WERI-Rb-1 (cell line): Measurements from ENCODE around the gene HACD1.
"Not testable (repeated sequence)": the region's sequence is repeated elsewhere in the genome, so short reads cannot be mapped to it uniquely, and the experiment has no call there.

ENCODE experiments used
- DNase-seq: peaks from one replicate; pipeline ENCODE4 v3.0.0-alpha.2; 2020
- H3K27ac ChIP-seq: fragments of 250-450 bp; sonication (Bioruptor Pico); 2 replicates; pipeline ENCODE4 v1.5.1; 2020; ENCODE audit warnings: mild to moderate bottlenecking, moderate library complexity
- H3K27me3 ChIP-seq: fragments of 250-450 bp; sonication (Bioruptor Pico); 2 replicates; pipeline ENCODE4 v1.5.1; 2021; ENCODE audit warnings: mild to moderate bottlenecking, low read depth, moderate library complexity; ENCODE audit not compliant: insufficient read depth, severe bottlenecking
- H3K36me3 ChIP-seq: fragments of 250-450 bp; sonication (Bioruptor Pico); 2 replicates; pipeline ENCODE4 v1.5.1; 2020; ENCODE audit warnings: mild to moderate bottlenecking, moderate library complexity
- H3K4me3 ChIP-seq: 2 replicates; pipeline ENCODE4 v1.5.1; 2011; ENCODE audit warnings: low read depth, mild to moderate bottlenecking, control low read depth, low read length
- H3K9me3 ChIP-seq: fragments of 250-450 bp; sonication (Bioruptor Pico); 2 replicates; pipeline ENCODE4 v1.5.1; 2021; ENCODE audit warnings: mild to moderate bottlenecking, moderate library complexity; ENCODE audit not compliant: severe bottlenecking
- TF ChIP-seq, protein P1 (sequence below): IDR thresholded peaks from 2 replicates; pipeline ENCODE4 v1.5.1; 2011; ENCODE audit warnings: low read depth, mild to moderate bottlenecking, control low read depth, inconsistent platforms, low read length

The HACD1 gene

DNA sequence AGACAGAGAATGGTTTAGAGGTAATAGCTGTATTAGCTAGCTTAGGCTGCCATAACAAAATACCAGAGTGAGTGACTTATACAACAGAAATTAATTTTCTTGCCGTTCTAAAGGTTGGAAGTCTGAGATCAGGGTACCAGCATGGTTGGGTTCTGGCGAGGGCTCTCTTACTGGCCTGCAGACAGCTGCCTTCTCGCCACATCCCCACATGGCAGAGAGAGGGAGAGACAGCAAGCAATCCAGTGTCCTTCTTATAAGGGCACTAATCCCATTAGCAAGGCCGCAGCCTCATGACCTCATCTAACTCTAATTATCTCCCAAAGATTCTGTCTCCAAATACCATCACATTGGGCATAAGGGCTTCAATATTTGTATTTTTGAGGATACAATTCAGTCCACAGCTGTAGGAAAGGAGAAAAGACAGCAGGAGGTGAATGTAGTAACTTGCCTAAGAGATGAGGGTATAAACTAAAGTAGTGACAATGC, 23.2 kb upstream of the HACD1 start:
- no peaks in the 10 kb centered on the region for H3K36me3 ChIP-seq
- TF ChIP-seq, protein P1, sequence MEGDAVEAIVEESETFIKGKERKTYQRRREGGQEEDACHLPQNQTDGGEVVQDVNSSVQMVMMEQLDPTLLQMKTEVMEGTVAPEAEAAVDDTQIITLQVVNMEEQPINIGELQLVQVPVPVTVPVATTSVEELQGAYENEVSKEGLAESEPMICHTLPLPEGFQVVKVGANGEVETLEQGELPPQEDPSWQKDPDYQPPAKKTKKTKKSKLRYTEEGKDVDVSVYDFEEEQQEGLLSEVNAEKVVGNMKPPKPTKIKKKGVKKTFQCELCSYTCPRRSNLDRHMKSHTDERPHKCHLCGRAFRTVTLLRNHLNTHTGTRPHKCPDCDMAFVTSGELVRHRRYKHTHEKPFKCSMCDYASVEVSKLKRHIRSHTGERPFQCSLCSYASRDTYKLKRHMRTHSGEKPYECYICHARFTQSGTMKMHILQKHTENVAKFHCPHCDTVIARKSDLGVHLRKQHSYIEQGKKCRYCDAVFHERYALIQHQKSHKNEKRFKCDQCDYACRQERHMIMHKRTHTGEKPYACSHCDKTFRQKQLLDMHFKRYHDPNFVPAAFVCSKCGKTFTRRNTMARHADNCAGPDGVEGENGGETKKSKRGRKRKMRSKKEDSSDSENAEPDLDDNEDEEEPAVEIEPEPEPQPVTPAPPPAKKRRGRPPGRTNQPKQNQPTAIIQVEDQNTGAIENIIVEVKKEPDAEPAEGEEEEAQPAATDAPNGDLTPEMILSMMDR: no peak
- no peak overlapping the region for H3K27ac ChIP-seq
- DNase-seq: no peak
- H3K9me3 ChIP-seq: no peaks in the 10 kb centered on the region
- no peaks in the 10 kb centered on the region for H3K27me3 ChIP-seq
- no peak overlapping the region for H3K4me3 ChIP-seq

DNA sequence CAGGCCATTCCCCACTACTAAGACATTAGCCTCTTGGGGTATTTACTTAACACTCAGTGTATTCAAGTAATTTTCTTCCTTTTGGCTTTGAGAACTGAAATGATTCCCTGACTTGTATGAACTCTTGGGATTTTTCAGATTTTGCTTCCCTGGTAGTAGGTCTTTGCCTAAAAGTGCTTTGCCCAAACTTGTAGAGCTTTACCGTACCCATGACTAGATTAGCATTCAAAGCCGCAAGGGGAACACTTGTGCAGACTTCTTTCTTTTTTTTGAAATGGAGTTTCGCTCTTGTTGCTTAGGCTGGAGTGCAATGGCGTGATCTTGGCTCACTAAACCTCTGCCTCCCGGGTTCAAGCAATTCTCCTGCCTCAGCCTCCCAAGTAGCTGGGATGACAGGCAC, 20.7 kb upstream of the HACD1 start:
- TF ChIP-seq, protein P1: no peak
- no peaks in the 10 kb centered on the region for H3K36me3 ChIP-seq
- H3K27me3 ChIP-seq: no peaks in the 10 kb centered on the region
- DNase-seq: no peak
- no peak overlapping the region for H3K4me3 ChIP-seq
- H3K9me3 ChIP-seq: no peaks in the 10 kb centered on the region
- no peak overlapping the region for H3K27ac ChIP-seq

DNA sequence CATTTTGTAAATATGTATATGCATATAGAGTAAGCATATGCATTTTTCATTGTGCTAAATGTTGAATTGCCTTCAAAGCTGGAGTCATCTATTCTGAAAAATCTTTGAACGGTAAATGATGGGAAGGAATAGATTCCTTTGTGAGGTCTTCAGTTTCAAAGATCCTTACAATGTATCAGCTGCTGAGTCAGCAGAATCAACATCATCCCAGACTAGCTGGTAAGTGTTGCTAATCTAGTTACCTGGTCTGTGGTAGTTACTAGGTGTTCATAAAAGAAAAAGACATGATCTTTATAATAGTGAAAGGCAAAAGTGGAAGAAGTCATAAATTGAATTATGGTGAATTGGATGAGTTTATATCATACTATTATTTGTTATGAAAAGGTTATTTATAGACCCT, 16.2 kb upstream of the HACD1 start:
- DNase-seq: no peak
- H3K4me3 ChIP-seq: no peak overlapping the region
- H3K9me3 ChIP-seq: no peaks in the 10 kb centered on the region
- TF ChIP-seq, protein P1: no peak
- H3K27ac ChIP-seq: no peak overlapping the region
- H3K36me3 ChIP-seq: no peaks in the 10 kb centered on the region
- H3K27me3 ChIP-seq: no peaks in the 10 kb centered on the region

DNA sequence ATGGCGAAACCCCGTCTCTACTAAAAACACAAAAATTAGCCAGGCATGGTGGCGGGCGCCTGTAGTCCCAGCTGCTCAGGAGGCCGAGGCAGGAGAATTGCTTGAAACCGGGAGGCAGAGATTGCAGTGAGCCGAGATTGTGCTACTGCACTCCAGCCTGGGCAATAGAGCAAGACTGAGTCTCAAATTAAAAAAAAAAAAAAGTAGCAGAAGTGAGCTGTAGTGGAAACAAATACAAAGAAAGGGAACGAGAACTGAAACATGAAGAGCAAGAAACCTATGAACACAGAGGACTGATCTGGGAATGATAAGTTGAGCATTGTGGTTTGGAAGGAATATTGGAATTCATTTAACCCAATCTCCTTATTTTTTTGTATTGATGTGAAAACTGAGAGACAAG, 15.4 kb upstream of the HACD1 start:
- H3K27ac ChIP-seq, H3K9me3 ChIP-seq, H3K36me3 ChIP-seq, H3K4me3 ChIP-seq, H3K27me3 ChIP-seq, DNase-seq: not testable (repeated sequence)

DNA sequence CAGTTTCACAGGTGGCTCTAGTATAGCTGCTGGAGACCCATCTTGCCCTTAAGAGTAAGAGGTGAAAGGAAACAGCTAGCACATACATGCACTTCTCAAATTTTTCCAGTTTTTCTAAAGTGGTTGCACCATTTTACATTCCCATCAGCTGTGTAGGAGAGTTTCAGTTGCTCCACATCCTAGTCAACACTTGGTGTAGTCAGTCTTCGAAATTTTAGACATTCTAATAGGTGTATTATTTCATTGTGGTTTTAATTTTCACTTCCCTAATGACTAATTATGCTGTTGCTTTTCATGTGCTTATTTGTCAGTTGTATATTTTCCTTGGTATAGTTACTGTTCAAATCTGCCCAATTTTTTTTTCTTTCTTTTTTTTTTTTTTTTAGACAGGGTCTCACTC, 9.5 kb upstream of the HACD1 start:
- Histone ChIP-seq H3K9me3 (no peaks in the 10 kb centered on the region), H3K4me3 (no peak overlapping the region), H3K27ac (no peak overlapping the region), H3K27me3 (no peaks in the 10 kb centered on the region), H3K36me3 (no peaks in the 10 kb centered on the region)
- no peak for DNase-seq
- TF ChIP-seq, protein P1: no peak

DNA sequence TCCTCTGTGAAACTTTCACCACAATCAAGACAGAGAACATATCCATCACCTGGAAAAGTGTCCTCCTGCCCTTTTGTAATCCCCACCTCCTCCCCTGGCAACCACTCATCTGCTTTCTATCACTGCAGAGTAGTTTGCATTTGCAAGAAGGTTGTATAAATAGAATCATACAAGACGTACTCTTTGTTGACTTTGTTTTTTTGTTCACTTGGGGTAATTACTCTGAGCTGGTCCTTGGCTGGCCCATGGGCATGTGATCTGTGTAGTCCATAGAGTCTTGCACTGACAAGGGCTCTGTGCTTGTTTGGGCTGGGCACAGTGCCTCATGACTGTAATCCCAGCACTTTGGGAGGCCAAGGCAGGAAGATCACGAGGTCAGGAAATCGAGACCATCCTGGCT, 7.8 kb upstream of the HACD1 start:
- Histone ChIP-seq H3K4me3 (no peak overlapping the region), H3K27ac (no peak overlapping the region), H3K9me3 (no peaks in the 10 kb centered on the region), H3K36me3 (no peaks in the 10 kb centered on the region), H3K27me3 (no peaks in the 10 kb centered on the region)
- no peak for DNase-seq
- TF ChIP-seq, protein P1: no peak
